ENCODE measurements around the gene SLC25A6. TPM values are rescaled to one million over a fixed set of nuclear protein-coding genes. Genes with fewer than 3 reads are reported as not detected.
"Not testable (repeated sequence)": the region's sequence is repeated elsewhere in the genome, so short reads cannot be mapped to it uniquely, and the experiment has no call there.

The SLC25A6 gene
- total RNA-seq, 1 donor from 2014 or later, result 345 TPM

DNA sequence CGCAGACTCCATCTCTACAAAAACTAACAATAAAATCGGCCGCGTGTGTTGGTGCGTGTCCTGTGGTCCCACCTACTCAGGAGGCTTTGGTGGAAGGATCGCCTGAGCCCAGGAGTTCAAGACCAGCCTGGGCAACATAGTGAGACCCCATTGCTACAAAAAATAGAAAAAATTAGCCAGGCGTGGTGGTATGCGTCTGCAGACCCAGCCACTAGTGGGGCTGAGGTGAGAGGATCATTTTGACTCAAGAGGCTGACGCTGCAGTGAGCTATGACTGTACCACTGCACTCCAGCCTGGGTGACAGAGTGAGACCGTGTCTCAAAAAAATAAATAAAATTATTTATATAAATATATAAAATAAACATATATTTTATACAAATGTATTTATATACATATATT is 38.5 kb upstream of the SLC25A6 start:
- no peak overlapping the region for H2AFZ ChIP-seq (ENCODE audit: low read depth, low read length)
- H3K36me3 Mint-ChIP-seq (ENCODE audit: low read depth, unreplicated experiment), result peaks cover 9% of the 10 kb centered on the region
- H3K27ac ChIP-seq (ENCODE audit: low read depth, low read length), result no peak overlapping the region
- H3K4me3 ChIP-seq (ENCODE audit: insufficient read depth, low read depth, low read length), result no peak overlapping the region
- FAIRE-seq, result no peak
- H3K4me1 ChIP-seq (ENCODE audit: insufficient read depth, low read length), result no peaks in the 10 kb centered on the region
- no peaks in the 10 kb centered on the region for H3K27me3 ChIP-seq (ENCODE audit: insufficient read depth, low read length)
- H3K4me1 Mint-ChIP-seq (ENCODE audit: low read depth, unreplicated experiment), result no peaks in the 10 kb centered on the region
- no peak overlapping the region for H3K4me2 ChIP-seq (ENCODE audit: low read length)
- H3K27me3 Mint-ChIP-seq (ENCODE audit: low read depth, unreplicated experiment), result no peaks in the 10 kb centered on the region
- peaks cover 2% of the 10 kb centered on the region for H3K9me3 Mint-ChIP-seq (ENCODE audit: unreplicated experiment)
- no peak overlapping the region for H3K9ac ChIP-seq (ENCODE audit: low read length)
- H3K9me3 ChIP-seq (ENCODE audit: insufficient read depth, low read depth, low read length), result no peaks in the 10 kb centered on the region
- no peaks in the 10 kb centered on the region for H3K79me2 ChIP-seq (ENCODE audit: insufficient read depth, low read length)
- no peaks in the 10 kb centered on the region for H4K20me1 ChIP-seq (ENCODE audit: insufficient read depth, low read length)
- TF ChIP-seq, protein P1, sequence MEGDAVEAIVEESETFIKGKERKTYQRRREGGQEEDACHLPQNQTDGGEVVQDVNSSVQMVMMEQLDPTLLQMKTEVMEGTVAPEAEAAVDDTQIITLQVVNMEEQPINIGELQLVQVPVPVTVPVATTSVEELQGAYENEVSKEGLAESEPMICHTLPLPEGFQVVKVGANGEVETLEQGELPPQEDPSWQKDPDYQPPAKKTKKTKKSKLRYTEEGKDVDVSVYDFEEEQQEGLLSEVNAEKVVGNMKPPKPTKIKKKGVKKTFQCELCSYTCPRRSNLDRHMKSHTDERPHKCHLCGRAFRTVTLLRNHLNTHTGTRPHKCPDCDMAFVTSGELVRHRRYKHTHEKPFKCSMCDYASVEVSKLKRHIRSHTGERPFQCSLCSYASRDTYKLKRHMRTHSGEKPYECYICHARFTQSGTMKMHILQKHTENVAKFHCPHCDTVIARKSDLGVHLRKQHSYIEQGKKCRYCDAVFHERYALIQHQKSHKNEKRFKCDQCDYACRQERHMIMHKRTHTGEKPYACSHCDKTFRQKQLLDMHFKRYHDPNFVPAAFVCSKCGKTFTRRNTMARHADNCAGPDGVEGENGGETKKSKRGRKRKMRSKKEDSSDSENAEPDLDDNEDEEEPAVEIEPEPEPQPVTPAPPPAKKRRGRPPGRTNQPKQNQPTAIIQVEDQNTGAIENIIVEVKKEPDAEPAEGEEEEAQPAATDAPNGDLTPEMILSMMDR (IDR thresholded peaks at IDR 0.05; ENCODE audit: insufficient read depth, low read depth, low read length), result no peak
- no peak for TF ChIP-seq EZH2 (IDR thresholded peaks at IDR 0.05; ENCODE audit: insufficient read depth, low read length)
- no peaks in the 10 kb centered on the region for H3K36me3 ChIP-seq (ENCODE audit: insufficient read depth, low read length)
- no peak for DNase-seq (ENCODE audit: low read depth)
- no peak overlapping the region for H3K27ac Mint-ChIP-seq (ENCODE audit: unreplicated experiment)
- no peak overlapping the region for H3K4me3 Mint-ChIP-seq (ENCODE audit: unreplicated experiment)

DNA sequence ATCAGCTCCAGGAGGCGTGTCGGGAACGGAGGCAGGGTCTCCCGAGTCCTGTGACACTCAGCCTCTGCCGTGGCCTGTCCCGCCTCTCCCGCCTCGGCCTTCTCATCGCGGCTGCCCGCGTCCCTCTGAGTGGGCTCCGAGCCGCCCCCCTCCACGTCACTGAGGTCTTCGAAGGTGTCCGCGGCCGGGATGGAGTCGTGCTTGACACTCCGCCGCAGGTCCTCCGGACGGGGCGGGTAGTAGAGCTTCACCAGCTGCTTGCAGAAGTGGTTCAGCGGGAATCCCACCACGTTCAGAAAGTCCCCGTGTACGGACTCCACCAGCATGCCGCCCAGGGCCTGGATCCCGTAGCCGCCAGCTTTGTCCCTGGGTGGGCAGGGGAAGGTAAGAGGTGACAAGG is 35.8 kb upstream of the SLC25A6 start:
- Histone ChIP-seq H2AFZ (ENCODE audit: low read depth, low read length) (no peak overlapping the region), H3K36me3 (ENCODE audit: insufficient read depth, low read length) (no peaks in the 10 kb centered on the region), H4K20me1 (ENCODE audit: insufficient read depth, low read length) (peaks cover 4% of the 10 kb centered on the region), H3K9me3 (ENCODE audit: insufficient read depth, low read depth, low read length) (peaks cover 3% of the 10 kb centered on the region), H3K27ac (ENCODE audit: low read depth, low read length) (no peak overlapping the region), H3K4me3 (ENCODE audit: insufficient read depth, low read depth, low read length) (no peak overlapping the region), H3K4me1 (ENCODE audit: insufficient read depth, low read length) (no peaks in the 10 kb centered on the region), H3K27me3 (ENCODE audit: insufficient read depth, low read length) (no peaks in the 10 kb centered on the region), H3K4me2 (ENCODE audit: low read length) (no peak overlapping the region), H3K79me2 (ENCODE audit: insufficient read depth, low read length) (no peaks in the 10 kb centered on the region), H3K9ac (ENCODE audit: low read length) (no peak overlapping the region)
- Mint-ChIP-seq H3K4me1 (ENCODE audit: low read depth, unreplicated experiment) (no peaks in the 10 kb centered on the region), H3K9me3 (ENCODE audit: unreplicated experiment) (peaks cover 9% of the 10 kb centered on the region), H3K27me3 (ENCODE audit: low read depth, unreplicated experiment) (no peaks in the 10 kb centered on the region), H3K4me3 (ENCODE audit: unreplicated experiment) (no peak overlapping the region), H3K36me3 (ENCODE audit: low read depth, unreplicated experiment) (peaks cover 9% of the 10 kb centered on the region), H3K27ac (ENCODE audit: unreplicated experiment) (no peak overlapping the region)
- TF ChIP-seq EZH2 (IDR thresholded peaks at IDR 0.05; ENCODE audit: insufficient read depth, low read length), result no peak
- TF ChIP-seq, protein P1 (IDR thresholded peaks at IDR 0.05; ENCODE audit: insufficient read depth, low read depth, low read length), result no peak
- FAIRE-seq, result no peak
- DNase-seq (ENCODE audit: low read depth), result no peak

DNA sequence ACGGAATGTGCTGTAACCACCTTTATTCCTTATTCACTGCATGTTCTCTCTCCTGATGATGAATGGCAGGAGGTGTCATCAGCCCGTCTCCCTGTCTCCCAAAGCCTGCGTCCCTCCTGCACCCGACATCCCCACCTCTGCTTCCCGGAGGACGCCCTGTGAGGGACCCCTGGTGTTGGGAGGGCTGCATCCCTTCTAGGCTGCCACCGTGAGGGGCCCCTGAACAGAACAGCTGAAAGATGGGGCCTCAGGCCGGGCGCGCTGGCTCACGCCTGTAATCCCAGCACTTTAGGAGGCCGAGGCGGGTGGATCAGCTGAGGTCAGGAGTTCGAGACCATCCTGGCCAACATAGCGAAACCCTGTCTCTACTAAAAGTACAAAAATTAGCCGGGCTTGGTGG is 34.4 kb upstream of the SLC25A6 start:
- not testable (repeated sequence) for H3K27me3 ChIP-seq (ENCODE audit: insufficient read depth, low read length); H3K4me2 ChIP-seq (ENCODE audit: low read length); H3K36me3 ChIP-seq (ENCODE audit: insufficient read depth, low read length); H3K9ac ChIP-seq (ENCODE audit: low read length); H3K4me3 Mint-ChIP-seq (ENCODE audit: unreplicated experiment); H3K4me1 Mint-ChIP-seq (ENCODE audit: low read depth, unreplicated experiment); H3K27me3 Mint-ChIP-seq (ENCODE audit: low read depth, unreplicated experiment); H3K27ac Mint-ChIP-seq (ENCODE audit: unreplicated experiment); H3K79me2 ChIP-seq (ENCODE audit: insufficient read depth, low read length); H2AFZ ChIP-seq (ENCODE audit: low read depth, low read length); H3K4me1 ChIP-seq (ENCODE audit: insufficient read depth, low read length); FAIRE-seq; DNase-seq (ENCODE audit: low read depth); H3K27ac ChIP-seq (ENCODE audit: low read depth, low read length); H4K20me1 ChIP-seq (ENCODE audit: insufficient read depth, low read length); H3K4me3 ChIP-seq (ENCODE audit: insufficient read depth, low read depth, low read length)
- H3K36me3 Mint-ChIP-seq (ENCODE audit: low read depth, unreplicated experiment), result peaks cover 19% of the 10 kb centered on the region
- H3K9me3 ChIP-seq (ENCODE audit: insufficient read depth, low read depth, low read length), result peaks cover 15% of the 10 kb centered on the region
- H3K9me3 Mint-ChIP-seq (ENCODE audit: unreplicated experiment), result peaks cover 19% of the 10 kb centered on the region
